MV-4-11 (cell line): Measurements from ENCODE around the gene KMT2B.

Experiments
- DNase-seq: peaks from one replicate; lab custom pipeline; 2025; lab: John Stamatoyannopoulos, UW

The KMT2B gene

GRCh38 chr19:35740423-35741202 is 22.8 kb downstream of the KMT2B start:
- DNase-seq, result peak; percentile 99

DNA sequence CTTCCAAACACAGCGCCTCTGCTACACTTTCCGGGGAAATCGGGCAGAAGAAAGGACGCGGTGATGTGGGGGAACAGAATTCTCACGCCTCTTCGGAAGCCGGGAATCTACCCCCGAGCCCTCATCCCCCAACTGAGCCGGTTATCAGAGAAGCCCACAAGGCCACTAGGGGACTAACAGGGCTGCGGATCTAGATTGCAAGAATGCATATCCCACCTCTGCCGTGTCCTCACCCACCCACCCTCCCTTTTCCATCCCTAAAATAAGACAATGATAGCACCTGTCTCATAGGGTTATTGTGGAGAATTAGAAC is 23.4 kb downstream of the KMT2B start:
- DNase-seq, result no peak

- DNase-seq, result peak; percentile 93
Measured at GRCh38 chr19:35742121-35742724, 24.4 kb downstream of the KMT2B start, which contains the start of gene IGFLR1. TSS of gene IGFLR1 (minus strand) at chr19:35742452. CDS start at chr19:35741180, 1,272 bp downstream.

GRCh38 chr19:35743640-35744429 is 26.0 kb downstream of the KMT2B start:
- DNase-seq, result no peak

- peak; percentile 97 for DNase-seq
Measured at GRCh38 chr19:35744430-35745327, 26.9 kb downstream of the KMT2B start.

- DNase-seq, result peak; percentile 100
Measured at GRCh38 chr19:35745328-35746086, 27.7 kb downstream of the KMT2B start, which contains the start of the genes PSENEN and U2AF1L4. TSS of gene PSENEN (plus strand) at chr19:35745651. CDS start at chr19:35745931, 280 bp downstream. TSS of gene U2AF1L4 (minus strand) at chr19:35745418. CDS start at chr19:35745391, 27 bp downstream.

GRCh38 chr19:35746087-35746462 is 28.3 kb downstream of the KMT2B start:
- no peak for DNase-seq

GRCh38 chr19:35746531-35746930 is 28.7 kb downstream of the KMT2B start:
- no peak for DNase-seq

DNA sequence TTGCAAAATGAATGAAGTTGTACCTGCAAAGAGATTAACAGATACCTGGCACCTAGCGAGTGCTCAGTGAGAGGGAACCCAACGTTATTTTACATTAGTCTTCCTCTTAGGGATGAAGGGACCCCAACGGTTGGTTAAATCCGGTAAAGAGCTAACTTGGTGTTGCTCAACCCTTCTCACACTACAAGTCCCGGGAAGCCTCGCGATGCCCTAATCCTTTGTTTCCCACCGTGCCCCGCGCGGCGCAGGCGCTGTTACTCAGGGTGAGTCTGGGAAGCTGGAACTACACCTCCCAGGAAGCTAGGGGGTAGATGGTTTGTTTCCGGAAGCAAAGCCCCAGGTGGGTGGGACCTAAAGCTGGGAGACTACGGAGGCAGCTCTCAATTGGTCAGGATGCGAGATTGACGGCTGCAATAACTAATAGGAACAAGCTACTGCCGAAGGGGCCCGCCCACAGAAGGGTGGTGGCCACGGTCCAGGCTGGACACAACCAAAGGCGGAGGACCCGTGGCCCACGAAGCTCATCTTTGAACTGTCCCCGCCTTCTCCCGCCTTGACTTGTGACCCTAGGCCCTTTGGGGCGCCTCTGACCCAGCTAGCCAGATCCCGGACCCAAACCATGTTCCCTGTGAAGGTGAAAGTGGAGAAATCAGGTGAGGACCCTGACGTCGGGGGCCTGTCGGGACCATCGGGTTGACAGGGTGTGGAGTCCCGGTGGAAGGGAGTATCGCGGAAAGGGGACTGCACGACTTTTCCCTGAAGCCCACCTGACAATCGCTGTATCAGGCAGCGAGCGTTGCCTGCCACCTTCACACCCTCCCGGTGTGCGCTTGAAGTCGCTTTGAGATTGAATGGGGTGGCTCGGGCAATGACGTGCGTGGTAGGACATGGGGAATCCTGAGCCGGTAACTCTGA is 30.6 kb downstream of the KMT2B start, which contains the start of gene LIN37:
Gene LIN37 (plus strand): TSS at position 471 of the 915 bp plus-strand sequence. CDS start 149 bp downstream, at position 620.
- peak; percentile 100 for DNase-seq

DNA sequence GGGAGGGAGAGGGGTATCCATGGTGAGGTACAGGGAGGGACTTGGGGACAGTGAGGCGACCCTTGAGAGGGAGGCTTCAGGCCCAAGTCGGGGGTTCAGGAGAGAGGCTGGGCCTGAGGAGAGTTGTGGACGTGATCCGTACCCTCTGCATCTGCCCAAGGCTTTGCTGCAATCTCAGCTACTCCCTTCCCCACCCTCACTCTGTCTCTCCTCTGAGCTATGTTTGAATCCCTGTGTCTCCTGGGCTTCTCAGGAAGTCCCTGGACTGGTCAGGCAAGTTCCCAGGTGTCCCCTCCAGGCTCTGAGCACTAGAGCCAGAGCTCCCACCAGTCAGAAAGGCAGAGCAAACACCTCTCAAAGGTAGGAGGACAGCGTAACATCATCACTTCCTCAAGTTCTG is 32.4 kb downstream of the KMT2B start:
- DNase-seq, result no peak

GRCh38 chr19:35751839-35752745 is 34.3 kb downstream of the KMT2B start:
- DNase-seq, result no peak

DNA sequence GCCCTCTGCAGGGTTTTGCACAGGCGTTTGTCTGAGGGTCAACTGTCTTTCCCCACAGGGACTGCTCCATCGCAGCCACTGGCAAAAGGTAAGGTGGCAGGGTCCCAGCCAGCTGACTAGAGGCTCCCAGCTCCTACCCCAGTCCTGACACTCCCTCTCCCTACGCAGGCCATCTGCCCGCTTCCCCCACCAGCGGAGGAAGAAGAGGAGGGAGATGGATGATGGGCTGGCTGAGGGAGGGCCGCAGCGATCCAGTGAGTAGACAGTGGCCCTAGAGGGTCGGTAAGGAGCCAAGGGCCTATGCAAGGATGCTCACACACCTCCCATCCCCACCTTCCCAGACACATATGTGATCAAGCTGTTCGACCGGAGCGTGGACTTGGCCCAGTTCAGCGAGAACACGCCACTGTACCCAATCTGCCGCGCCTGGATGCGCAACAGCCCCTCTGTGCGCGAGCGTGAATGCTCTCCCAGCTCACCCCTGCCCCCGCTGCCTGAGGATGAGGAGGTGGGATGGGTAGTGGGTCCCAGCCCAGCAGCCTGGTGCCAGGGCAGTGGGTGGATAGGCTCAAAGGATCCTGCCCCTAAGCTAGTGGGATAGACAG is 35.0 kb downstream of the KMT2B start:
- DNase-seq, result no peak

DNA sequence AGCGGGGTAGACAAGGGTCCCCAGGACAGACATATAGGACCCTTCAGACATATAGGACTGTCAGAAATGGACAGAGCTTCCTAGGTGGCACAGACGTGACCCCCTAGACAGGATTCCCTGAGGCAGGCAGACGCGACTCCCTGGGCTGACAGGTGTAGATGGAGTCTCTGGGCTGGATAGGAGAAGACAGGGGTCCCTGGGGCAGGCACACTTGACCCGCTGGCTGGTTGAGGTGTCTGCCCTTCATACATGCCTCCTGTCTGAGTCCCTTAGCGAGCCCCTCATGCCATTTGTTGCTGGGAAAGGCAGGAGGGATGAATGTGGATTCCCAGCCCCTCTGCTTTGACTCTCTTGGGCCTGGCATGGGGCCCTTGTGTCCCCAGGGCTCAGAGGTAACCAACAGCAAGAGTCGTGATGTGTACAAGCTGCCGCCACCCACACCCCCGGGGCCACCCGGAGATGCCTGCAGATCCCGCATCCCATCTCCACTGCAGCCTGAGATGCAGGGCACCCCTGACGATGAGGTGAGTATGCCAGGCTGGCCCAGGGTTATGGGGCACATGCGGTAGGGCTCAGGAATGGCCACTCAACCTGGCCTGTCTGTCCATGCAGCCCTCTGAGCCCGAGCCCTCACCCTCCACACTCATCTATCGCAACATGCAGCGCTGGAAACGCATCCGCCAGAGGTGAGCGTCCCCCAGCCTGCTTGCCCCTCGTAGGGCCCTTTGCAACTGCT is 36.0 kb downstream of the KMT2B start:
- no peak for DNase-seq

GRCh38 chr19:35754370-35755130 is 36.7 kb downstream of the KMT2B start:
- DNase-seq, result no peak

DNA sequence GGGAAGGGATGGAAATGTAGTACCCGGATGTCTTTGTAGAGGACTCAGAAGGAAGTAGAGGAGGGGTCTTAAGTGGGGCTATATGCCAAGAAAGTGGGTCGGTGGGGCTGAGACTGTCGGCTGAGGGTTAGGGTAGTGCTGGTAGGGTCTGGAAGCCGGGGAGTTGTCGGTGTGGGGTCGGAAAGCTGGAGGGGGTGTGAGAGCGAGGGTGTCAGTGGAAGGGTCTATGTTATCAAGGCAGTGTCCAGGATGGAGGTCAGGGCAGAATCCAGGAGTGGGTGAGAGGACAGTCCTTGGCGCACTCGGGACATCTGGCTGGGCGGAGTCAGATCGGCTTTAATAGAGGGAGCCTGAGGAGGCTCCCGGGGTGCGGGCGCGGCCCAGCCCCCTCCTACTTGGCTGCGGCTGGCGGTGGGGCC is 37.3 kb downstream of the KMT2B start:
- no peak for DNase-seq

DNA sequence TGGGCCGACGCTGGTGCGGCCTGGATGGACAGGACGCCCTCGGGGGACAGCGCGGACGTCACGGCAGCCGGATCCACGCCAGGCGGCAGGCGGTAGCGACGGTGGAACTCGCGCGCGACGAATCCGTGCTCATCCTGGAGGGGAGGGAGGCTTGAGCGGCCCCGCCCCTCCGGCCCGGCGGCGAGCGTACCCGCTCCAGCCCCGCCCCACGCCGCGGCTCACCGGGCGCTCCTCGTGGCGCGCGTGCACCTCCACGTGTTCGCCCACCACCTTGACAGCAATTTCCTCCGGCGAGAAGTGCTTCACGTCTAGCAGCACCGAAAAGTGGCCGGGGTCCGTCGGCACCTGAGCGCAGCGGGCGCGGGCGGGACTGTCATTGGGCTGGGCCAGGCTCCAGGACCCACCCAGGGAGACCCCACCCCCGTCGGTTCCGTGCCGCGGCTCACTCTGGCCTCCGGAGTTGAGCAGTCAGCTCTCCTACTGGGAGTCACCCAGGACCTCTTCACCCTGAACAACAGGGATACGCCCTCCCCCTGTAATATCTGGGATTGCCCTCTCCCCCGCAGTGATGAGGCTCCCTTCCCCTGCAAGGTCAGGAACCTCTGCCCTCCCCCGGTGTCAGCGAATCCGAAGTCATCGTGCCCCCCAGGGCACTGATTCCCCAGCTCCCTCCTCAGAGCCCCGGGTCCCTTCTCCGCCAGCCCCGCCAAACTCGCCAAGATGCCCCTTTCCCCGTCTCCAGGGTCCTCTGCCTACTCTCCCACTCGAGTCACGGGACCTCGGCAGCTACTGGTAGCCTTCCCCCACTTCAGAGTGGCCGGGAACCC is 38.0 kb downstream of the KMT2B start:
- DNase-seq, result no peak
